ENCODE data around the gene CLPTM1L.
"Not testable (repeated sequence)": the region's sequence is repeated elsewhere in the genome, so short reads cannot be mapped to it uniquely, and the experiment has no call there.

The CLPTM1L gene

DNA sequence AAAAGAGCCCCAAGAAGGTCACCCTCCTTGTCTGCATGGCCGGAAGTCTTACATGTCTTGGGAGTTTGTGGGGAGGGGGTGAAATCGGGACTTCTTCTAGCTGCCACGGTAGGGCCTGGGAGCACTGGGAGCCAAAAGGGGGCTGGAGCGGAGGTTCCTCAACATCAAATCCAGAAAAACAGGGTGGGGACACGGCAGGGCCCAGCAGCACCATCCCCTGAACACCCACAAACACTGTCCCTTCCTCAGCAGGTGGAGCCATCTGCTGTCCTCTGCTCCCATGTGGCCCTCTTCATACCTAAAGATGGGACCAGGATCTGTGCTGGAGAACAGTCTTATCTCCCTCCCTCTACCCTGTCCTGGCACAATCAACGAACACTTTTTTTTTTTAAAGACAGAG, 52.8 kb downstream of the CLPTM1L start:
- no peak for DNase-seq (ENCODE audit: low read depth in 1 of 2, low spot score in 1 of 2)

DNA sequence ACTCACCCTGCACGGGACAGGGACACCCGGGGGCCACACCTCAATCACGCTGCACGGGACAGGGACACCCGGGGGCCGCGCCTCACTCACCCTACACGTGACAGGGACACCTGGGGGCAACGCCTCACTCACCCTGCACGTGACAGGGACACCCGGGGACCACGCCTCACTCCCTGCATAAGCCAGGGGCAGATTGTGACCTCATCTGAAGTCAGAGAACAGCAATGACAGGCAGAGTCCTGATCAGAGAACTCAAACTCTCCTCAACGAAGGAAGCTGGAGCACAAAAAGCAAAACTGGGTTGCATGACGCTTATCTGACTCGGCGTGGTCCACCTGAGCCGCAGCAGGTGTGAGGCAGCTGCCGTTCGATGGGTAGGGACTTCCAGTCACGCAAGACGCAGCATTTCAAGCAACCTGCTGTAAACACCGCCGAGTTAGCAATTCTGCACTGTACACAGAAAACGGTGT, 53.3 kb downstream of the CLPTM1L start:
- no peak for DNase-seq (ENCODE audit: low read depth in 1 of 2, low spot score in 1 of 2)

DNA sequence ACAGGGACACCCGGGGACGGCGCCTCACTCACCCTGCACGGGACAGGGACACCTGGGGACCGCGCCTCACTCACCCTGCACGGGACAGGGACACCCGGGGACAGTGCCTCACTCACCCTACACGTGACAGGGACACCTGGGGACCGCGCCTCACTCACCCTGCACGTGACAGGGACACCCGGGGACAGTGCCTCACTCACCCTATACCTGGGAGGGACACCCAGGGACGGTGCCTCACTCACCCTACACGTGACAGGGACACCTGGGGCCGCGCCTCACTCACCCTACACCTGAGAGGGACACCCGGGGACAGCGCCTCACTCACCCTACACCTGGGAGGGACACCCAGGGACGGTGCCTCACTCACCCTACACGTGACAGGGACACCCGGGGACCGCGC, 53.9 kb downstream of the CLPTM1L start:
- not testable (repeated sequence) for DNase-seq (ENCODE audit: low read depth in 1 of 2, low spot score in 1 of 2)

GRCh38 chr5:1289559-1289958, 55.3 kb downstream of the CLPTM1L start:
- DNase-seq (ENCODE audit: low read depth in 1 of 2, low spot score in 1 of 2) = not testable (repeated sequence)

DNA sequence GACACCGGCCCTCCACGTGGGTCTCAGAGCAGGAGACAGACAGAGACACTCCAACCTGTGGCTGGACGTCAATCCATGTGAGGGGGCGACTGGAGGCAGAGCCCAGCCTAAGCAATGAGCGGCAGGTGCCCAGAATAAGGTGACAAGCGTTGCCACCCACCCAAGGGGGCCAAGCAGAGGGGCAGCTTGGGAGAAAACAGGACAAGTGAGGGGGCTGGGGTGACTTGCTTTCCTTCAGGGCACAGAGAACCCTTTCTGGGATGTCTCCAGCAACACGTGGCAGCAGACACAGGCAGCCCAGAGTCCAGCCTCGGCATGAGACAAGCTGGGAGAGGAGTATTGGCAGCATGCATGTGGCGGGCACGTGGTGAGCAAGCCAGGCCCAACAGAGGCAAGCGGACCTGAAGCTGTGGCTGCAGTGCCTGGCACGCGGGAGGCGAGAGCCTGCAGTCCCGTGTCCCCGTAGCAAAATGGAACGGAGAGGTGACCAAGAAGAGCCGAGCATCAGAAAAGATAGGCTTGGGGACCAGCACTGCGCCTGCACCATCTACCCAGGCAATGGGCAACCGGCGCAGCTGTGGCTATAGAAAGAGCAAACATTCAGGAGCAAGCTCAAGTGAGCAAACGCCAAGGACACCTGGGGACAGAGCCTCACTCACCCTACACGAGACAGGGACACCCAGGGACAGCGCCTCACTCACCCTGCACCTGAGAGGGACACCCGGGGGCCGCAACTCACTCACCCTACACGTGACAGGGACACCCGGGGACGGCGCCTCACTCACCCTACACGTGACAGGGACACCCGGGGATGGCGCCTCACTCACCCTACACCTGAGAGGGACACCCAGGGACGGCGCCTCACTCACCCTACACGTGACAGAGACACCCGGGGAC, 56.2 kb downstream of the CLPTM1L start:
- no peak for DNase-seq (ENCODE audit: low read depth in 1 of 2, low spot score in 1 of 2)

- DNase-seq (ENCODE audit: low read depth in 1 of 2, low spot score in 1 of 2) = no peak
Observed at GRCh38 chr5:1285883-1286291, 59.0 kb downstream of the CLPTM1L start.

DNA sequence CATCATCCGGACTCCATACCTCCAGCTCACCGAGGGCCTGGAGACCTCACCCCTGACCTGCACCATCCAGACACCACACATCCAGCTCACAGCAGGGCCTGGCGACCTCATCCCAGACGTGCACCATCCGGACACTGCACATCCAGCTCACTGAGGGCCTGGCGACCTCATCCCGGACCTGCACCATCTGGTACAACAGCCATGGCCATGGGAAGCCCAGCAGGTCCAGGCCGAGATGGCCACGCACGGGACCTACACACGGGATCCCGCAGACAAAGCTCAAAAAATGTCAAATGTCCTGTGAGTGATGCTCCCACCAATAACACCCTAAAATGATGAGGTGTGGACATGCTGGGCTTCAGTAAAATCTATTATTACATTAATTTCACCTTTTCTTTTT, 59.8 kb downstream of the CLPTM1L start:
- DNase-seq (ENCODE audit: low read depth in 1 of 2, low spot score in 1 of 2) = no peak

GRCh38 chr5:1284336-1284970, 60.4 kb downstream of the CLPTM1L start:
- not testable (repeated sequence) for DNase-seq (ENCODE audit: low read depth in 1 of 2, low spot score in 1 of 2)

DNA sequence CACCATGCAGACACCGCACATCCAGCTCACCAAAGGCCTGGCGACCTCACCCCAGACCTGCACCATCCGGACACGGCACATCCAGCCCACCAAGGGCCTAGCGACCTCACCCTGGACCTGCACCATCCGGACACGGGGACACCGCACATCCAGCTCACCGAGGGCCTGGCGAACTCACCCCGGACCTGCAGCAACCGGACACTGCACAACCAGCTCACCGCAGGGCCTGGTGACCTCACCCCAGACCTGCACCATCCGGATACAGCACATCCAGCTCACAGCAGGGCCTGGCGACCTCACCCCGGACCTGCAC, 61.2 kb downstream of the CLPTM1L start:
- DNase-seq (ENCODE audit: low read depth in 1 of 2, low spot score in 1 of 2) = not testable (repeated sequence)

GRCh38 chr5:1282993-1283728, 61.7 kb downstream of the CLPTM1L start:
- DNase-seq (ENCODE audit: low read depth in 1 of 2, low spot score in 1 of 2) = not testable (repeated sequence)

DNA sequence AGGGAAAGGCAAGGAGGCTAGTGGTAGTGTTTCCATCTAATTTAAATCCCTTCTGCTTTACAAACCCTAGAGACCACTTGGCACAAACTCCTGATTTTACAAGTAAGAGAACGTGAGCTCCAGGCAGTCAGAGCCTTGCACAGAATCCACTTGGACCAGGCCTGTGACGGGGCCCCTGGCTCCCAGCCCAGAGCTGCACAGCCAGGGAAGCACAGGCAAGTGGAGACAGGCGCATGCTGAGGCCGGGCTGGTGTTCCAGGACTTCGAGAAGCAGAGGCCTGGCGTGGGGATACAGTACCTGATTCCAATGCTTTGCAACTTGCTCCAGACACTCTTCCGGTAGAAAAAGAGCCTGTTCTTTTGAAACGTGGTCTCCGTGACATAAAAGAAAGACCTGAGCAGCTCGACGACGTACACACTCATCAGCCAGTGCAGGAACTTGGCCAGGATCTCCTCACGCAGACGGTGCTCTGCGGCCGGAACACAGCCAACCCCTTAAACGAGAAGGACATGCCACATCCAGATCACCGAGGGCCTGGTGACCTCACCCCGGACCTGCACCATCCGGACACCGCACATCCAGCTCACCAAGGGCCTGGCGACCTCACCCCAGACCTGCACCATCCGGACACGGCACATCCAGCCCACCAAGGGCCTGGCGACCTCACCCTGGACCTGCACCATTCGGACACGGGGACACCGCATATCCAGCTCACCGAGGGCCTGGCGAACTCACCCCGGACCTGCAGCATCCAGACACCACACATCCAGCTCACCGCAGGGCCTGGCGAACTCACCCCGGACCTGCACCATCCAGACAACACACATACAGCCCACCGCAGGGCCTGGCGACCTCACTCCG, 62.5 kb downstream of the CLPTM1L start:
- DNase-seq (ENCODE audit: low read depth in 1 of 2, low spot score in 1 of 2) = no peak

GRCh38 chr5:1281038-1281882, 63.6 kb downstream of the CLPTM1L start:
- no peak for DNase-seq (ENCODE audit: low read depth in 1 of 2, low spot score in 1 of 2)

- no peak for DNase-seq (ENCODE audit: low read depth in 1 of 2, low spot score in 1 of 2)
Observed at GRCh38 chr5:1280177-1281037, 64.5 kb downstream of the CLPTM1L start.

GRCh38 chr5:1279443-1280151, 65.3 kb downstream of the CLPTM1L start:
- DNase-seq (ENCODE audit: low read depth in 1 of 2, low spot score in 1 of 2) = no peak

- no peak for DNase-seq (ENCODE audit: low read depth in 1 of 2, low spot score in 1 of 2)
Observed at GRCh38 chr5:1278656-1279442, 66.0 kb downstream of the CLPTM1L start.

- no peak for DNase-seq (ENCODE audit: low read depth in 1 of 2, low spot score in 1 of 2)
Observed at GRCh38 chr5:1278216-1278615, 66.7 kb downstream of the CLPTM1L start.

GRCh38 chr5:1277781-1278180, 67.1 kb downstream of the CLPTM1L start:
- no peak for DNase-seq (ENCODE audit: low read depth in 1 of 2, low spot score in 1 of 2)

GRCh38 chr5:1277331-1277730, 67.6 kb downstream of the CLPTM1L start:
- DNase-seq (ENCODE audit: low read depth in 1 of 2, low spot score in 1 of 2) = no peak

All from activated CD4-positive, alpha-beta T cell treated with anti-CD3 and anti-CD28 coated beads, Interleukin-2, amount 50 U/mL, for 24 hours (primary cell).